HepG2 (cell line): ENCODE data around the gene COA7. TPM values are rescaled to one million over a fixed set of nuclear protein-coding genes. Genes with fewer than 3 reads are reported as not detected.

Experiments used
- AKAP8 ChIP-seq: sonication (generic); formaldehyde crosslinking; IDR thresholded peaks from 2 replicates; pipeline ENCODE4 v1.5.1; 2020; ENCODE audit warnings: mild to moderate bottlenecking, missing genetic modification reagents
- ARNT2 ChIP-seq: sonication (generic); formaldehyde crosslinking; IDR thresholded peaks from 2 replicates; pipeline ENCODE4 v1.8.0; 2022; ENCODE audit warnings: mild to moderate bottlenecking, low read depth, missing genetic modification reagents, moderate library complexity
- ERF ChIP-seq: IDR thresholded peaks from 2 replicates; pipeline ENCODE4 v1.6.1; 2018; ENCODE audit warnings: missing biosample characterization, missing genetic modification reagents
- FOXK1 ChIP-seq: sonication (generic); formaldehyde crosslinking; IDR thresholded peaks from 2 replicates; pipeline ENCODE4 v1.4.0; 2020; ENCODE audit warnings: low read depth, missing genetic modification reagents, borderline replicate concordance
- JUNB ChIP-seq: sonication (generic); formaldehyde crosslinking; IDR thresholded peaks from 2 replicates; pipeline ENCODE4 v1.8.0; 2022; ENCODE audit warnings: missing genetic modification reagents, mild to moderate bottlenecking, borderline replicate concordance
- MIXL1 ChIP-seq: IDR thresholded peaks from 2 replicates; pipeline ENCODE4 v1.6.1; 2016
- NR2C2 ChIP-seq: sonication (generic); formaldehyde crosslinking; IDR thresholded peaks from 2 replicates; pipeline ENCODE4 v1.4.0; 2020; ENCODE audit warnings: missing genetic modification reagents, mild to moderate bottlenecking, moderate library complexity, borderline replicate concordance
- NRL ChIP-seq: sonication (generic); formaldehyde crosslinking; IDR thresholded peaks from 2 replicates; pipeline ENCODE4 v1.5.0; 2020; ENCODE audit warnings: missing genetic modification reagents, mild to moderate bottlenecking, moderate library complexity, borderline replicate concordance
- POLR2A ChIP-seq, 2 experiments: IDR thresholded peaks; 2 replicates each; pipeline ENCODE4 v1.6.1; 2011; ENCODE audit warnings: low read depth in 2 of 2, low read length in 2 of 2, mild to moderate bottlenecking in 1 of 2, moderate library complexity in 1 of 2; ENCODE audit not compliant: insufficient read depth in 1 of 2
- SIX4 ChIP-seq: sonication (generic); formaldehyde crosslinking; IDR thresholded peaks from 2 replicates; pipeline ENCODE4 v1.4.0; 2020; ENCODE audit warnings: missing genetic modification reagents
- TMF1 ChIP-seq: sonication (generic); formaldehyde crosslinking; IDR thresholded peaks from 2 replicates; pipeline ENCODE4 v1.8.1; 2022; ENCODE audit warnings: low read depth, missing genetic modification reagents
- ZFP41 ChIP-seq: sonication (generic); formaldehyde crosslinking; IDR thresholded peaks from 2 replicates; pipeline ENCODE4 v1.4.0; 2020; ENCODE audit warnings: mild to moderate bottlenecking, missing genetic modification reagents, borderline replicate concordance
- ZNF317 ChIP-seq: sonication (generic); formaldehyde crosslinking; IDR thresholded peaks from 2 replicates; pipeline ENCODE4 v1.5.0; 2020; ENCODE audit warnings: mild to moderate bottlenecking, missing genetic modification reagents
- ZNF33B ChIP-seq: sonication (generic); formaldehyde crosslinking; IDR thresholded peaks from 2 replicates; pipeline ENCODE4 v1.5.1; 2020; ENCODE audit warnings: mild to moderate bottlenecking, missing genetic modification reagents
- ZNF552 ChIP-seq: sonication (generic); formaldehyde crosslinking; IDR thresholded peaks from 2 replicates; pipeline ENCODE4 v1.9.0; 2022; ENCODE audit warnings: missing genetic modification reagents, mild to moderate bottlenecking, borderline replicate concordance
- ZNF570 ChIP-seq: sonication (generic); formaldehyde crosslinking; IDR thresholded peaks from 2 replicates; pipeline ENCODE4 v1.4.0; 2020; ENCODE audit warnings: mild to moderate bottlenecking, missing genetic modification reagents, borderline replicate concordance
- ZNF761 ChIP-seq: sonication (generic); formaldehyde crosslinking; conservative IDR thresholded peaks from 2 replicates; pipeline ENCODE4 v1.4.0; 2020; ENCODE audit warnings: mild to moderate bottlenecking, missing genetic modification reagents
- ZNF816 ChIP-seq: sonication (generic); formaldehyde crosslinking; IDR thresholded peaks from 2 replicates; pipeline ENCODE4 v1.8.0; 2022; ENCODE audit warnings: missing genetic modification reagents, mild to moderate bottlenecking, borderline replicate concordance
- polyA plus RNA-seq, 8 experiments: library from polyadenylated mRNA; depleted of rRNA in 3 of 8; stranded (reverse) in 7 of 8; unstranded in 1 of 8; fragments of >200 nt; fragmentation: Illumina TruSeq in 4 of 8; extraction: Trizol in 4 of 8; gene quantifications; 2 replicates each; pipeline versions ENCODE4 v1.2.1 to v1.2.3, GENCODE V29; 2011 to 2016; ENCODE audit warnings: low read depth in 4 of 8, missing spikeins in 1 of 8, mixed read lengths in 1 of 8; ENCODE audit not compliant: insufficient read depth in 1 of 8
- total RNA-seq, 5 experiments: library from RNA; depleted of rRNA; stranded (reverse); fragments of >200 nt; fragmentation: Illumina TruSeq; extraction: Trizol; gene quantifications; 2 replicates each; pipeline ENCODE4 v1.2.3, GENCODE V29; 2016; ENCODE audit warnings: low read depth in 1 of 5
- TF ChIP-seq, protein P1 (sequence below): sonication (generic); formaldehyde crosslinking; IDR thresholded peaks from 2 replicates; pipeline ENCODE4 v1.8.1; 2023; ENCODE audit warnings: missing genetic modification reagents, mild to moderate bottlenecking, borderline replicate concordance
- TF ChIP-seq, protein P2 (sequence below): IDR thresholded peaks from 2 replicates; pipeline ENCODE4 v1.6.1; 2012; ENCODE audit warnings: low read depth, low read length, improper control_type of control experiment
- TF ChIP-seq, protein P3 (sequence below): sonication (generic); formaldehyde crosslinking; conservative IDR thresholded peaks from 2 replicates; pipeline ENCODE4 v1.4.0; 2020; ENCODE audit warnings: missing genetic modification reagents
- TF ChIP-seq, protein P4 (sequence below): IDR thresholded peaks from 2 replicates; pipeline ENCODE4 v1.6.1; 2016; ENCODE audit warnings: missing compliant biosample characterization, missing genetic modification reagents, borderline replicate concordance
- TF ChIP-seq, protein P5 (sequence below): sonication (generic); formaldehyde crosslinking; IDR thresholded peaks from 2 replicates; pipeline ENCODE4 v1.4.0; 2020; ENCODE audit warnings: mild to moderate bottlenecking, missing genetic modification reagents

Gene COA7
- total and polyA plus RNA-seq, 2 of the 13 experiments (the other 11 are each of a cell fraction or from before 2014, with no cell fraction given): 12.3 to 30.4 TPM

DNA sequence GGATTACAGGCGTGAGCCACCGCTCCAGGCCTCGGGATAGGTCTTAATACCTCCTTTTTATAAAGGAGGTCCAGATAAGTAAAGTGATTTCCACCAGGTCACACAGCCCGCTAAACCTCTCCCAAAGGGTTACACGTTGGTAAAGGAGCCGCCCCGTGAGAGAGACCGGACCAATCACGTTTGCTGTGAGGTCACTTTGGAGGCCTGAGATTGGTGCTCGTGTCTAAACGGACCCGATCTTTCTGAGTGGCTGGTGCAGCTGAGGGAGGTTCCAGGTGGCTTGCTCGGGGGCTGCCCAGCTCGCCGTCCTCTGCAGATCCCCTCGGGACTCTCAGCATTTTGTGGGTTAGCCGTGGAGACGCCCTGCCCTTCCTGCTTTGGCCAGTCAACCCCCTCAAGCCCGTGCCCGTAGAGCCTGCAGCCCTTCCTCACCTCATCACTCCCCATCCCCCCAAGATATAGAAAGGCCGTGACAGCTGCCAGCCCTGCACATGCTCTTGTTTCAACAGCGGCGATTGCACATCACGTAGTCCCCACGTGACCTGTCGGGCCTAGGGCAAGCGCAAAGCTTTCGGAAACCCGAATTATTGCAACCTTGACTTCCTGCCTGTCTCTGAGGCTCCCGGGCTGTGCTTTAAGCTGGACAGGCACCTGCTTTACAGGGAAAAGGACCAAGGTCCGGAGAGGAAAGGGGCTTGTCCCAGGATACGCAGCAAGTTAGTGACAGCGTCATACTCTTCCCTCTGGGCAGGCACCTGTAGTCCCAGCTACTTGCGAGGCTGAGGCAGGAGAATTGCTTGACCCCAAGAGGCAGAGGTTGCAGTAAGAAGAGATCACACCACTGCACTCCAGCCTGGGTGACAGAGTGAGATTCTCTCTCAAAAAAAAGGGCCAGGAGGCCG, 5.0 kb upstream of the COA7 start (continued):
- TF ChIP-seq NRL: peak; percentile 96
- no peak; the same call in 1 of the 2 replicates for TF ChIP-seq ZNF816
- TF ChIP-seq ARNT2: peak; percentile 84; the same call in 1 of the 2 replicates
- peak; percentile 74 for TF ChIP-seq ERF (CRISPR knock-in tag)
- peak; percentile 68; the same call in 1 of the 2 replicates for TF ChIP-seq FOXK1 (CRISPR knock-in tag)
- TF ChIP-seq, protein P1, sequence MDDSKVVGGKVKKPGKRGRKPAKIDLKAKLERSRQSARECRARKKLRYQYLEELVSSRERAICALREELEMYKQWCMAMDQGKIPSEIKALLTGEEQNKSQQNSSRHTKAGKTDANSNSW: 0 out of 2 replicates have a peak, but pooled peaks have one; percentile 79
- no peak; the same call in 1 of the 2 replicates for TF ChIP-seq JUNB (CRISPR knock-in tag)
- TF ChIP-seq MIXL1: peak; percentile 50; the same call in 1 of the 2 replicates
- peak; percentile 58 to 80; a peak in 3 of 4 replicates for TF ChIP-seq POLR2A (IDR thresholded peaks at IDR 0.05; ENCODE audit: insufficient read depth in 1 of 2, low read depth in 2 of 2, low read length in 2 of 2)
- TF ChIP-seq, protein P2, sequence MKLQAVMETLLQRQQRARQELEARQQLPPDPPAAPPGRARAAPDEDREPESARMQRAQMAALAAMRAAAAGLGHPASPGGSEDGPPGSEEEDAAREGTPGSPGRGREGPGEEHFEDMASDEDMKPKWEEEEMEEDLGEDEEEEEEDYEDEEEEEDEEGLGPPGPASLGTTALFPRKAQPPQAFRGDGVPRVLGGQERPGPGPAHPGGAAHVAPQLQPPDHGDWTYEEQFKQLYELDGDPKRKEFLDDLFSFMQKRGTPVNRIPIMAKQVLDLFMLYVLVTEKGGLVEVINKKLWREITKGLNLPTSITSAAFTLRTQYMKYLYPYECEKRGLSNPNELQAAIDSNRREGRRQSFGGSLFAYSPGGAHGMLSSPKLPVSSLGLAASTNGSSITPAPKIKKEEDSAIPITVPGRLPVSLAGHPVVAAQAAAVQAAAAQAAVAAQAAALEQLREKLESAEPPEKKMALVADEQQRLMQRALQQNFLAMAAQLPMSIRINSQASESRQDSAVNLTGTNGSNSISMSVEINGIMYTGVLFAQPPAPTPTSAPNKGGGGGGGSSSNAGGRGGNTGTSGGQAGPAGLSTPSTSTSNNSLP: no peak
- TF ChIP-seq SIX4 (CRISPR knock-in tag): 0 out of 2 replicates have a peak, but pooled peaks have one; percentile 17
- TF ChIP-seq, protein P3, sequence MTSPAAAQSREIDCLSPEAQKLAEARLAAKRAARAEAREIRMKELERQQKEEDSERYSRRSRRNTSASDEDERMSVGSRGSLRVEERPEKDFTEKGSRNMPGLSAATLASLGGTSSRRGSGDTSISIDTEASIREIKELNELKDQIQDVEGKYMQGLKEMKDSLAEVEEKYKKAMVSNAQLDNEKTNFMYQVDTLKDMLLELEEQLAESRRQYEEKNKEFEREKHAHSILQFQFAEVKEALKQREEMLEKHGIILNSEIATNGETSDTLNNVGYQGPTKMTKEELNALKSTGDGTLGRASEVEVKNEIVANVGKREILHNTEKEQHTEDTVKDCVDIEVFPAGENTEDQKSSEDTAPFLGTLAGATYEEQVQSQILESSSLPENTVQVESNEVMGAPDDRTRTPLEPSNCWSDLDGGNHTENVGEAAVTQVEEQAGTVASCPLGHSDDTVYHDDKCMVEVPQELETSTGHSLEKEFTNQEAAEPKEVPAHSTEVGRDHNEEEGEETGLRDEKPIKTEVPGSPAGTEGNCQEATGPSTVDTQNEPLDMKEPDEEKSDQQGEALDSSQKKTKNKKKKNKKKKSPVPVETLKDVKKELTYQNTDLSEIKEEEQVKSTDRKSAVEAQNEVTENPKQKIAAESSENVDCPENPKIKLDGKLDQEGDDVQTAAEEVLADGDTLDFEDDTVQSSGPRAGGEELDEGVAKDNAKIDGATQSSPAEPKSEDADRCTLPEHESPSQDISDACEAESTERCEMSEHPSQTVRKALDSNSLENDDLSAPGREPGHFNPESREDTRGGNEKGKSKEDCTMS (CRISPR knock-in tag): no peak
- peak; percentile 80 for TF ChIP-seq ZFP41 (CRISPR knock-in tag)
- TF ChIP-seq, protein P4, sequence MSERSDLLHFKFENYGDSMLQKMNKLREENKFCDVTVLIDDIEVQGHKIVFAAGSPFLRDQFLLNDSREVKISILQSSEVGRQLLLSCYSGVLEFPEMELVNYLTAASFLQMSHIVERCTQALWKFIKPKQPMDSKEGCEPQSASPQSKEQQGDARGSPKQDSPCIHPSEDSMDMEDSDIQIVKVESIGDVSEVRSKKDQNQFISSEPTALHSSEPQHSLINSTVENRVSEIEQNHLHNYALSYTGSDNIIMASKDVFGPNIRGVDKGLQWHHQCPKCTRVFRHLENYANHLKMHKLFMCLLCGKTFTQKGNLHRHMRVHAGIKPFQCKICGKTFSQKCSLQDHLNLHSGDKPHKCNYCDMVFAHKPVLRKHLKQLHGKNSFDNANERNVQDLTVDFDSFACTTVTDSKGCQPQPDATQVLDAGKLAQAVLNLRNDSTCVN: peak; percentile 69; the same call in 1 of the 2 replicates
- TF ChIP-seq ZNF552 (CRISPR knock-in tag): peak; percentile 94
- TF ChIP-seq, protein P5, sequence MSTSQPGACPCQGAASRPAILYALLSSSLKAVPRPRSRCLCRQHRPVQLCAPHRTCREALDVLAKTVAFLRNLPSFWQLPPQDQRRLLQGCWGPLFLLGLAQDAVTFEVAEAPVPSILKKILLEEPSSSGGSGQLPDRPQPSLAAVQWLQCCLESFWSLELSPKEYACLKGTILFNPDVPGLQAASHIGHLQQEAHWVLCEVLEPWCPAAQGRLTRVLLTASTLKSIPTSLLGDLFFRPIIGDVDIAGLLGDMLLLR (CRISPR knock-in tag): no peak; the same call in 1 of the 2 replicates
- TF ChIP-seq AKAP8 (CRISPR knock-in tag): no peak
- TF ChIP-seq ZNF33B (CRISPR knock-in tag): peak; percentile 94
- TF ChIP-seq NR2C2: peak; percentile 78
- peak; percentile 80; the same call in 1 of the 2 replicates for TF ChIP-seq ZNF761 (CRISPR knock-in tag)
- peak; percentile 47; the same call in 1 of the 2 replicates for TF ChIP-seq TMF1 (CRISPR knock-in tag)
- TF ChIP-seq ZNF317: peak; percentile 79
- TF ChIP-seq ZNF570 (CRISPR knock-in tag): 0 out of 2 replicates have a peak, but pooled peaks have one; percentile 57
